Prostate gland (tissue), 2 donors: ENCODE results near the gene CACNA1A.

Source experiments
- POLR2A ChIP-seq: fragments of 450-650 bp; IDR thresholded peaks from one replicate; pipeline ENCODE4 v1.6.1; 2016; ENCODE audit warnings: antibody characterized with exemption, mild to moderate bottlenecking
- POLR2AphosphoS5 ChIP-seq: sonication (generic); formaldehyde crosslinking; IDR thresholded peaks from one replicate; pipeline ENCODE4 v1.6.1; 2017; ENCODE audit warnings: antibody characterized with exemption
- TF ChIP-seq, protein P1 (sequence below), 4 experiments: fragments of 200-600 bp in 2 of 4; fragments of 450-650 bp in 2 of 4; sonication (generic) in 2 of 4; IDR thresholded peaks; 1 replicate in 3 of 4; 2 replicates in 1 of 4; pipeline ENCODE4 v1.5.1; 2016 to 2019; ENCODE audit warnings: antibody characterized with exemption in 4 of 4, mild to moderate bottlenecking in 2 of 4, moderate library complexity in 2 of 4

DNA sequence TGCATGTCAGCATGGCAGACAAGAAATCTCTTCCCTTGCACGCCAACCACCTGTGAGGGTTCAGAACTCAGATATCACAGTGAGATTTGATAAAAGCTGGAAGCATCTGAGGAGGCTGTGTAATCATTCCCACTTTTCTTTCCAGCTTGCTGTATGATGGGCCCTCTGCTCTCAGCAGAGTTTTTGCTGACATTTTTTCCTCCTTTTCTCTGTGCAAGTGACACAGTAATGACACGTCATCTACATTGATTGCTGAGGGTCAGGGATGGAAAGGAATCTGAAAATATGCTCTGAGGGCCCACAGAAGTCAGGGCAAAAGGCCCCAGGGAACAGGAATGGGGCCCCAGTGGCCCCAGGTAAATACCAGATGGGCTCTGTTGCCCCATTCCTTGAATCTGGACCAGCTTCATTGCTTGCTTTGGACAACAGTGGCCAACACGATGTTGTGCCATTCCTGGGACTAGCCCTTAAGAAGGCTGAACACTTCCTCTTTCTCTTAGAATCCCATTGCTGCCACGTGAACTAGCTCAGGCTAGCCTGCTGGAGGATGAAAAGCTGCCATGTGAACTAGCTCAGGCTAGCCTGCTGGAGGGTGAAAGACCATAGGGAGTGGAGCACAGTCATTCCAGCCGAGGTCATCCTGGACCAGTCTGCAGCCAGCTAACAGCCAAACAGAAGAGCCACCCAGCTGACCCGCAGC lies 68.2 kb downstream of the CACNA1A start:
- TF ChIP-seq POLR2AphosphoS5 (no peak), POLR2A (no peak)
- TF ChIP-seq, protein P1, sequence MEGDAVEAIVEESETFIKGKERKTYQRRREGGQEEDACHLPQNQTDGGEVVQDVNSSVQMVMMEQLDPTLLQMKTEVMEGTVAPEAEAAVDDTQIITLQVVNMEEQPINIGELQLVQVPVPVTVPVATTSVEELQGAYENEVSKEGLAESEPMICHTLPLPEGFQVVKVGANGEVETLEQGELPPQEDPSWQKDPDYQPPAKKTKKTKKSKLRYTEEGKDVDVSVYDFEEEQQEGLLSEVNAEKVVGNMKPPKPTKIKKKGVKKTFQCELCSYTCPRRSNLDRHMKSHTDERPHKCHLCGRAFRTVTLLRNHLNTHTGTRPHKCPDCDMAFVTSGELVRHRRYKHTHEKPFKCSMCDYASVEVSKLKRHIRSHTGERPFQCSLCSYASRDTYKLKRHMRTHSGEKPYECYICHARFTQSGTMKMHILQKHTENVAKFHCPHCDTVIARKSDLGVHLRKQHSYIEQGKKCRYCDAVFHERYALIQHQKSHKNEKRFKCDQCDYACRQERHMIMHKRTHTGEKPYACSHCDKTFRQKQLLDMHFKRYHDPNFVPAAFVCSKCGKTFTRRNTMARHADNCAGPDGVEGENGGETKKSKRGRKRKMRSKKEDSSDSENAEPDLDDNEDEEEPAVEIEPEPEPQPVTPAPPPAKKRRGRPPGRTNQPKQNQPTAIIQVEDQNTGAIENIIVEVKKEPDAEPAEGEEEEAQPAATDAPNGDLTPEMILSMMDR (IDR thresholded peaks at IDR 0.05) = no peak
